IMR-90 (cell line): Measurements from ENCODE around the gene SYNM. TPM values are rescaled to one million over a fixed set of nuclear protein-coding genes. Genes with fewer than 3 reads are reported as not detected.

Source experiments
- ATAC-seq: fragments of 200-7000 bp; cut with Tn5 transposase; 2 replicates; pipeline ENCODE4 v1.9.1; 2020; ENCODE audit warnings: low read depth, mild to moderate bottlenecking, moderate library complexity
- BruUV-seq: library from RNA; stranded (reverse); fragments of 400-500 nt; replicated peaks from 2 replicates; lab custom pipeline; 2021; lab: Mats Ljungman, UMichigan
- CTCF ChIA-PET: fragments of 300-600 bp; formaldehyde crosslinking; extraction: SDS; loops from one replicate; lab custom pipeline; 2021; ENCODE audit warnings: antibody characterized with exemption; lab: Yijun Ruan, JAX
- POLR2A ChIA-PET: fragments of 300-600 bp; sonication (Branson Sonifier 250); formaldehyde crosslinking; loops from one replicate; lab custom pipeline; 2022; ENCODE audit warnings: antibody characterized with exemption; ENCODE audit not compliant: unreplicated experiment; lab: Charles Lee
- DNase-seq: peaks from one replicate; pipeline ENCODE4 v3.0.0; 2013
- H2AFZ ChIP-seq: replicated peaks from 2 replicates; pipeline ENCODE3; 2013; ENCODE audit warnings: low read length, mild to moderate bottlenecking; ENCODE audit not compliant: poor library complexity
- H2AK5ac ChIP-seq: 2 replicates; pipeline ENCODE4 v1.6.1; 2013; ENCODE audit warnings: low read depth, low read length, inconsistent platforms
- H2AK9ac ChIP-seq: replicated peaks from 2 replicates; pipeline ENCODE3; 2013; ENCODE audit warnings: mild to moderate bottlenecking, low read depth, low read length, moderate library complexity; ENCODE audit not compliant: poor library complexity
- H2BK120ac ChIP-seq: 2 replicates; pipeline ENCODE4 v1.6.1; 2013; ENCODE audit warnings: low read depth, low read length, inconsistent platforms
- H2BK15ac ChIP-seq: 3 replicates; pipeline ENCODE4 v1.6.1; 2013; ENCODE audit warnings: low read depth, low read length, inconsistent platforms
- H2BK20ac ChIP-seq: 2 replicates; pipeline ENCODE4 v1.6.1; 2013; ENCODE audit warnings: low read depth, mild to moderate bottlenecking, inconsistent platforms, low read length, moderate library complexity
- H2BK5ac ChIP-seq: 2 replicates; pipeline ENCODE4 v1.6.1; 2013; ENCODE audit warnings: mild to moderate bottlenecking, low read depth, low read length, inconsistent platforms; ENCODE audit not compliant: poor library complexity, severe bottlenecking
- H3K14ac ChIP-seq: replicated peaks from 2 replicates; pipeline ENCODE4 v1.6.1; 2013; ENCODE audit warnings: low read depth, low read length, inconsistent platforms
- H3K18ac ChIP-seq: 2 replicates; pipeline ENCODE4 v1.6.1; 2013; ENCODE audit warnings: low read depth, low read length, control low read depth
- H3K23ac ChIP-seq: 2 replicates; pipeline ENCODE4 v1.6.1; 2013; ENCODE audit warnings: low read depth, low read length, inconsistent platforms
- H3K27ac ChIP-seq: 2 replicates; pipeline ENCODE4 v1.5.1; 2013; ENCODE audit warnings: mild to moderate bottlenecking, control low read depth, low read length; ENCODE audit not compliant: insufficient read depth
- H3K27me3 ChIP-seq: 2 replicates; pipeline ENCODE4 v1.6.1; 2013; ENCODE audit warnings: low read length; ENCODE audit not compliant: control insufficient read depth, insufficient read depth
- H3K36me3 ChIP-seq: 2 replicates; pipeline ENCODE4 v1.6.1; 2013; ENCODE audit warnings: low read length, mixed read lengths; ENCODE audit not compliant: control insufficient read depth, insufficient read depth
- H3K4ac ChIP-seq: 2 replicates; pipeline ENCODE4 v1.6.1; 2013; ENCODE audit warnings: low read depth, low read length, inconsistent platforms
- H3K4me1 ChIP-seq: 2 replicates; pipeline ENCODE4 v1.6.1; 2013; ENCODE audit warnings: low read length, mixed read lengths; ENCODE audit not compliant: control insufficient read depth, insufficient read depth
- H3K4me2 ChIP-seq: 2 replicates; pipeline ENCODE4 v1.6.1; 2013; ENCODE audit warnings: low read depth, mild to moderate bottlenecking, control low read depth, low read length, moderate library complexity
- H3K4me3 ChIP-seq: 2 replicates; pipeline ENCODE4 v1.5.1; 2013; ENCODE audit warnings: low read depth, mild to moderate bottlenecking, control low read depth, low read length, moderate library complexity; ENCODE audit not compliant: insufficient read depth
- H3K56ac ChIP-seq: 2 replicates; pipeline ENCODE4 v1.6.1; 2013; ENCODE audit warnings: low read length, inconsistent platforms; ENCODE audit not compliant: insufficient read depth; ENCODE audit errors: extremely low read depth
- H3K79me1 ChIP-seq, 2 experiments: 2 replicates each; pipeline ENCODE4 v1.6.1; 2013; ENCODE audit warnings: low read length in 2 of 2, inconsistent platforms in 1 of 2, low read depth in 1 of 2
- H3K9ac ChIP-seq: 2 replicates; pipeline ENCODE4 v1.6.1; 2013; ENCODE audit warnings: low read depth, low read length, control low read depth
- H3K9me1 ChIP-seq: 2 replicates; pipeline ENCODE4 v1.6.1; 2013; ENCODE audit warnings: low read length, inconsistent platforms; ENCODE audit not compliant: insufficient read depth
- H3K9me3 ChIP-seq: 2 replicates; pipeline ENCODE4 v1.6.1; 2013; ENCODE audit warnings: low read length; ENCODE audit not compliant: control insufficient read depth, insufficient read depth
- H4K20me1 ChIP-seq: 2 replicates; pipeline ENCODE4 v1.6.1; 2013; ENCODE audit warnings: low read length, inconsistent platforms; ENCODE audit not compliant: insufficient read depth
- H4K5ac ChIP-seq: 2 replicates; pipeline ENCODE4 v1.6.1; 2013; ENCODE audit warnings: mild to moderate bottlenecking, low read depth, low read length, control low read depth
- H4K8ac ChIP-seq, 2 experiments: 2 replicates each; pipeline ENCODE4 v1.6.1; 2013; ENCODE audit warnings: low read depth in 2 of 2, low read length in 2 of 2, control low read depth in 1 of 2, inconsistent platforms in 1 of 2
- H4K91ac ChIP-seq: 2 replicates; pipeline ENCODE4 v1.6.1; 2013; ENCODE audit warnings: low read depth, low read length, inconsistent platforms; ENCODE audit not compliant: insufficient read depth
- CEBPB ChIP-seq: IDR thresholded peaks from 2 replicates; pipeline ENCODE4 v1.6.1; 2012; ENCODE audit warnings: low read depth, low read length, improper control_type of control experiment
- CHD1 ChIP-seq: IDR thresholded peaks from 2 replicates; pipeline ENCODE4 v1.6.1; 2012; ENCODE audit warnings: low read depth, low read length, improper control_type of control experiment
- CTCF ChIP-seq: conservative IDR thresholded peaks from 2 replicates; pipeline ENCODE4 v1.5.1; 2012; ENCODE audit warnings: mild to moderate bottlenecking, low read depth, low read length, improper control_type of control experiment
- ELK1 ChIP-seq: fragments of 150-350 bp; IDR thresholded peaks from 2 replicates; pipeline ENCODE4 v1.6.1; 2016; ENCODE audit warnings: low read depth, mild to moderate bottlenecking, low read length, moderate library complexity, borderline replicate concordance
- FOS ChIP-seq: fragments of 150-350 bp; IDR thresholded peaks from 2 replicates; pipeline ENCODE4 v1.6.1; 2016; ENCODE audit warnings: low read depth, low read length
- MAZ ChIP-seq: IDR thresholded peaks from 2 replicates; pipeline ENCODE4 v1.6.1; 2012; ENCODE audit warnings: low read depth, mild to moderate bottlenecking, low read length, improper control_type of control experiment, moderate library complexity, borderline replicate concordance
- MXI1 ChIP-seq: IDR thresholded peaks from 2 replicates; pipeline ENCODE4 v1.6.1; 2012; ENCODE audit warnings: low read depth, mild to moderate bottlenecking, low read length, moderate library complexity, borderline replicate concordance
- NFE2L2 ChIP-seq: fragments of 150-350 bp; IDR thresholded peaks from 2 replicates; pipeline ENCODE4 v1.6.1; 2016; ENCODE audit warnings: low read depth, mild to moderate bottlenecking, low read length
- POLR2A ChIP-seq: IDR thresholded peaks from 2 replicates; pipeline ENCODE4 v1.6.1; 2012; ENCODE audit warnings: mild to moderate bottlenecking, low read depth, low read length
- RAD21 ChIP-seq: IDR thresholded peaks from 2 replicates; pipeline ENCODE4 v1.6.1; 2012; ENCODE audit warnings: low read length, improper control_type of control experiment
- RCOR1 ChIP-seq: IDR thresholded peaks from 2 replicates; pipeline ENCODE4 v1.6.1; 2012; ENCODE audit warnings: mild to moderate bottlenecking, low read length, improper control_type of control experiment; ENCODE audit not compliant: insufficient replicate concordance
- RFX5 ChIP-seq: IDR thresholded peaks from 2 replicates; pipeline ENCODE4 v1.8.0; 2012; ENCODE audit warnings: low read depth, mild to moderate bottlenecking, low read length, moderate library complexity
- USF2 ChIP-seq: fragments of 150-350 bp; IDR thresholded peaks from 2 replicates; pipeline ENCODE4 v1.6.1; 2017; ENCODE audit warnings: mild to moderate bottlenecking, antibody characterized with exemption, low read length, low read depth
- WGBS, 2 experiments: methylation state at CpG; one replicate each; pipeline versions ENCODE4 v1.1.5 to v1.1.7; 2013; ENCODE audit warnings: missing lambda C conversion rate in 2 of 2; ENCODE audit not compliant: insufficient read length in 1 of 2; ENCODE audit errors: extremely low coverage in 2 of 2; 5-methylcytosine and 5-hydroxymethylcytosine counted together
- dilution Hi-C: fragments of 300-500 bp; cut with HindIII; formaldehyde crosslinking; loops from one replicate; pipeline ENCODE4 v1.14.3; 2018; ENCODE audit warnings: low sequenced_read_pairs; ENCODE audit not compliant: unreplicated experiment
- in situ Hi-C: fragments of 300-500 bp; cut with MboI; formaldehyde crosslinking; loops from 3 replicates; pipeline ENCODE4 v1.14.3; 2019; ENCODE audit warnings: low sequenced_read_pairs, inconsistent platforms, mixed read lengths
- intact Hi-C: fragments of 100-400 bp; cut with micrococcal nuclease; formaldehyde crosslinking; loops from 2 replicates; pipeline ENCODE4 v1.10.0; 2022
- polyA plus RNA-seq, 3 experiments: library from polyadenylated mRNA; depleted of rRNA; stranded (reverse); fragments of >200 nt; gene quantifications; 2 replicates each; pipeline ENCODE4 v1.2.3, GENCODE V29; 2012; ENCODE audit warnings: low replicate concordance in 1 of 3
- total RNA-seq: library from RNA; depleted of rRNA; stranded (reverse); fragments of >200 nt; gene quantifications from 2 replicates; pipeline ENCODE4 v1.2.3, GENCODE V29; 2012

The SYNM gene
- total and polyA plus RNA-seq, 2 of the 4 experiments (the other 2 are of a cell fraction) = 2.1 to 3.4 TPM

- Histone ChIP-seq H3K23ac (no peak overlapping the region; the same call in 1 of the 2 replicates), H4K5ac (no peak overlapping the region), H3K4me3 (no peak overlapping the region), H2AK5ac (no peak overlapping the region), H3K4me2 (no peak overlapping the region), H3K79me1 (peaks cover 0 to 37% of the 10 kb centered on the region in 2 experiments; a peak in 3 of 4 replicates), H3K14ac (no peak overlapping the region), H2BK5ac (no peak overlapping the region), H3K27me3 (no peaks in the 10 kb centered on the region), H3K4ac (no peak overlapping the region), H4K91ac (no peak overlapping the region), H3K27ac (no peak overlapping the region), H3K56ac (no peak overlapping the region), H3K9me3 (no peaks in the 10 kb centered on the region), H3K9me1 (peaks cover 23% of the 10 kb centered on the region), H3K4me1 (peaks cover 5% of the 10 kb centered on the region), H3K18ac (no peak overlapping the region), H2BK120ac (no peak overlapping the region), H3K9ac (no peak overlapping the region), H2AK9ac (no peak overlapping the region), H2AFZ (no peak overlapping the region), H4K20me1 (no peaks in the 10 kb centered on the region; the same call in 1 of the 2 replicates), H3K36me3 (peaks cover 8% of the 10 kb centered on the region), H4K8ac (no peak overlapping the region), H2BK20ac (no peak overlapping the region), H2BK15ac (no peak overlapping the region)
- in situ Hi-C loops (no loop called here), dilution Hi-C loops (no loop called here), intact Hi-C loops (no loop called here)
- no peak for ATAC-seq
- ChIA-PET POLR2A (no interaction called here), CTCF (no interaction called here)
- WGBS, 2 experiments = 92% methylated on average over 12 of the region's 13 CpGs; no CpG with 5 or more reads in 1 of the 2 experiments
- no peak for DNase-seq
- TF ChIP-seq USF2 (no peak), FOS (no peak), MAZ (no peak), NFE2L2 (no peak), CTCF (no peak), MXI1 (no peak), RAD21 (no peak), CHD1 (no peak), RCOR1 (no peak), RFX5 (no peak), CEBPB (no peak), ELK1 (no peak), POLR2A (no peak)
- no TSS peak for BruUV-seq
Measured at GRCh38 chr15:99130314-99130713, 25.4 kb downstream of the SYNM start.
